Measurements from ENCODE around the gene TLE4. TPM values are rescaled to one million over a fixed set of nuclear protein-coding genes. Genes with fewer than 3 reads are reported as not detected.

The TLE4 gene
- total RNA-seq, 1 experiment from 2014 or later: 17.9 TPM

GRCh38 chr9:79686381-79687130, 114.8 kb downstream of the TLE4 start:
- intact Hi-C loops (cut with micrococcal nuclease): no loop called here
- no TSS peak for BruUV-seq (replicated peaks)
- Histone ChIP-seq H3K9me2 (replicated peaks; ENCODE audit: low read length) (no peaks in the 10 kb centered on the region), H3K79me2 (ENCODE audit: low read length) (no peaks in the 10 kb centered on the region), H2AFZ (ENCODE audit: low read length) (no peak overlapping the region), H3K36me3 (ENCODE audit: low read depth, low read length) (no peaks in the 10 kb centered on the region), H3F3A (ENCODE audit: low read length, unreplicated experiment) (no peaks in the 10 kb centered on the region), H3K27me3 (ENCODE audit: low read length) (no peaks in the 10 kb centered on the region), H3K4me3 (ENCODE audit: low read length) (no peak overlapping the region), H4K20me1 (ENCODE audit: low read length) (no peaks in the 10 kb centered on the region), H3K27ac (ENCODE audit: low read length) (no peak overlapping the region), H3K9ac (ENCODE audit: low read length) (no peak overlapping the region), H3K9me3 (ENCODE audit: low read length) (no peaks in the 10 kb centered on the region), H3K4me2 (ENCODE audit: low read length) (no peak overlapping the region), H3K4me1 (ENCODE audit: insufficient read depth, low read length) (no peaks in the 10 kb centered on the region; the same call in 1 of the 2 replicates)
- ChIA-PET POLR2A (ENCODE audit: unreplicated experiment) (no interaction called here), CTCF (no interaction called here)
- no peak for ATAC-seq
- peak; percentile 35 for DNase-seq
- TF ChIP-seq EZH2 (IDR thresholded peaks at IDR 0.05; ENCODE audit: low read length, unreplicated experiment) (no peak), EZH2phosphoT487 (IDR thresholded peaks at IDR 0.05; ENCODE audit: borderline replicate concordance, low read length) (no peak), CTCF (conservative IDR thresholded peaks at IDR 0.05; ENCODE audit: low read depth, low read length) (no peak)

GRCh38 chr9:79687131-79687447, 115.3 kb downstream of the TLE4 start:
- ChIA-PET POLR2A (ENCODE audit: unreplicated experiment) (no interaction called here), CTCF (no interaction called here)
- H3K79me2 ChIP-seq (ENCODE audit: low read length): no peaks in the 10 kb centered on the region
- no peaks in the 10 kb centered on the region for H3K27me3 ChIP-seq (ENCODE audit: low read length)
- no peaks in the 10 kb centered on the region for H3K36me3 ChIP-seq (ENCODE audit: low read depth, low read length)
- no TSS peak for BruUV-seq (replicated peaks)
- ATAC-seq (no peak), DNase-seq (no peak)
- H3F3A ChIP-seq (ENCODE audit: low read length, unreplicated experiment): no peaks in the 10 kb centered on the region
- no peak overlapping the region for H3K9ac ChIP-seq (ENCODE audit: low read length)
- H3K9me2 ChIP-seq (replicated peaks; ENCODE audit: low read length): no peaks in the 10 kb centered on the region
- no peak overlapping the region for H3K27ac ChIP-seq (ENCODE audit: low read length)
- TF ChIP-seq EZH2phosphoT487 (IDR thresholded peaks at IDR 0.05; ENCODE audit: borderline replicate concordance, low read length) (no peak), EZH2 (IDR thresholded peaks at IDR 0.05; ENCODE audit: low read length, unreplicated experiment) (no peak), CTCF (conservative IDR thresholded peaks at IDR 0.05; ENCODE audit: low read depth, low read length) (no peak)
- no peak overlapping the region for H2AFZ ChIP-seq (ENCODE audit: low read length)
- no peak overlapping the region for H3K4me2 ChIP-seq (ENCODE audit: low read length)
- H3K4me3 ChIP-seq (ENCODE audit: low read length): no peak overlapping the region
- intact Hi-C loops (cut with micrococcal nuclease): no loop called here
- no peaks in the 10 kb centered on the region; the same call in 1 of the 2 replicates for H3K4me1 ChIP-seq (ENCODE audit: insufficient read depth, low read length)
- no peaks in the 10 kb centered on the region for H3K9me3 ChIP-seq (ENCODE audit: low read length)
- H4K20me1 ChIP-seq (ENCODE audit: low read length): no peaks in the 10 kb centered on the region

- no peak overlapping the region for H3K27ac ChIP-seq (ENCODE audit: low read length)
- intact Hi-C loops (cut with micrococcal nuclease): no loop called here
- BruUV-seq (replicated peaks): no TSS peak
Measured at GRCh38 chr9:79688363-79688762, 116.6 kb downstream of the TLE4 start.

More at GRCh38 chr9:79688363-79688762, 116.6 kb downstream of the TLE4 start:
- Histone ChIP-seq H3F3A (ENCODE audit: low read length, unreplicated experiment) (no peaks in the 10 kb centered on the region), H3K9me3 (ENCODE audit: low read length) (no peaks in the 10 kb centered on the region), H3K4me2 (ENCODE audit: low read length) (no peak overlapping the region), H3K4me3 (ENCODE audit: low read length) (no peak overlapping the region), H4K20me1 (ENCODE audit: low read length) (no peaks in the 10 kb centered on the region), H3K9me2 (replicated peaks; ENCODE audit: low read length) (no peaks in the 10 kb centered on the region), H3K36me3 (ENCODE audit: low read depth, low read length) (no peaks in the 10 kb centered on the region), H3K4me1 (ENCODE audit: insufficient read depth, low read length) (no peaks in the 10 kb centered on the region; the same call in 1 of the 2 replicates), H3K9ac (ENCODE audit: low read length) (no peak overlapping the region), H3K27me3 (ENCODE audit: low read length) (no peaks in the 10 kb centered on the region), H3K79me2 (ENCODE audit: low read length) (no peaks in the 10 kb centered on the region), H2AFZ (ENCODE audit: low read length) (no peak overlapping the region)
- no peak for ATAC-seq
- CTCF ChIA-PET: no interaction called here
- DNase-seq: no peak
- POLR2A ChIA-PET (ENCODE audit: unreplicated experiment): no interaction called here
- TF ChIP-seq CTCF (conservative IDR thresholded peaks at IDR 0.05; ENCODE audit: low read depth, low read length): no peak
- no peak for TF ChIP-seq EZH2 (IDR thresholded peaks at IDR 0.05; ENCODE audit: low read length, unreplicated experiment)

All from PC-3 (cell line).